GM18868 (cell line): ENCODE data around the gene SCD5.
A peak's percentile ranks its signal among the peaks of the same experiment; 100 is the strongest.

Experiments
- ATAC-seq: cut with Tn5 transposase; IDR thresholded peaks from one replicate; pipeline ENCODE4 v1.9.1; 2021; ENCODE audit warnings: mild to moderate bottlenecking, moderate library complexity; ENCODE audit not compliant: unreplicated experiment

The SCD5 gene

GRCh38 chr4:82645936-82646565 lies 152.5 kb downstream of the SCD5 start:
- ATAC-seq = no peak

- ATAC-seq = no peak
These were observed 153.9 kb downstream of the SCD5 start for GRCh38 chr4:82644734-82645126.

GRCh38 chr4:82643994-82644733 lies 154.4 kb downstream of the SCD5 start:
- no peak for ATAC-seq

GRCh38 chr4:82642331-82642730 lies 156.3 kb downstream of the SCD5 start:
- no peak for ATAC-seq

GRCh38 chr4:82640540-82640939 lies 158.1 kb downstream of the SCD5 start:
- no peak for ATAC-seq

GRCh38 chr4:82639971-82640370 lies 158.6 kb downstream of the SCD5 start:
- ATAC-seq = no peak

- ATAC-seq = peak; percentile 58
These were observed 160.1 kb downstream of the SCD5 start for GRCh38 chr4:82638479-82638878.

- no peak for ATAC-seq
These were observed 168.5 kb downstream of the SCD5 start for GRCh38 chr4:82630079-82630478.

- no peak for ATAC-seq
These were observed 169.2 kb downstream of the SCD5 start for GRCh38 chr4:82629238-82630000.

- no peak for ATAC-seq
These were observed 172.2 kb downstream of the SCD5 start for GRCh38 chr4:82626251-82626868.

- no peak for ATAC-seq
These were observed 173.8 kb downstream of the SCD5 start for GRCh38 chr4:82624819-82625218.

GRCh38 chr4:82623121-82623683 lies 175.4 kb downstream of the SCD5 start:
- no peak for ATAC-seq

- no peak for ATAC-seq
These were observed 177.3 kb downstream of the SCD5 start for GRCh38 chr4:82621251-82621650.

- no peak for ATAC-seq
These were observed 178.4 kb downstream of the SCD5 start for GRCh38 chr4:82620126-82620735.

GRCh38 chr4:82618103-82618720 lies 180.4 kb downstream of the SCD5 start:
- ATAC-seq = no peak

- ATAC-seq = no peak
These were observed 183.7 kb downstream of the SCD5 start for GRCh38 chr4:82614838-82615449.

GRCh38 chr4:82613121-82613520 lies 185.5 kb downstream of the SCD5 start:
- no peak for ATAC-seq

GRCh38 chr4:82611982-82612381 lies 186.6 kb downstream of the SCD5 start:
- ATAC-seq = no peak

GRCh38 chr4:82611527-82611926 lies 187.1 kb downstream of the SCD5 start:
- no peak for ATAC-seq

GRCh38 chr4:82610041-82610440 lies 188.6 kb downstream of the SCD5 start:
- no peak for ATAC-seq
